ENCODE results near the gene COL4A6.
"Not testable (repeated sequence)": the region's sequence is repeated elsewhere in the genome, so short reads cannot be mapped to it uniquely, and the experiment has no call there.

Gene COL4A6

GRCh38 chrX:108399418-108400165, 38.6 kb downstream of the COL4A6 start:
- DNase-seq (ENCODE audit: low spot score), result no peak

GRCh38 chrX:108397627-108398391, 40.4 kb downstream of the COL4A6 start:
- no peak for DNase-seq (ENCODE audit: low spot score)

GRCh38 chrX:108396986-108397385, 41.2 kb downstream of the COL4A6 start:
- DNase-seq (ENCODE audit: low spot score), result no peak

DNA sequence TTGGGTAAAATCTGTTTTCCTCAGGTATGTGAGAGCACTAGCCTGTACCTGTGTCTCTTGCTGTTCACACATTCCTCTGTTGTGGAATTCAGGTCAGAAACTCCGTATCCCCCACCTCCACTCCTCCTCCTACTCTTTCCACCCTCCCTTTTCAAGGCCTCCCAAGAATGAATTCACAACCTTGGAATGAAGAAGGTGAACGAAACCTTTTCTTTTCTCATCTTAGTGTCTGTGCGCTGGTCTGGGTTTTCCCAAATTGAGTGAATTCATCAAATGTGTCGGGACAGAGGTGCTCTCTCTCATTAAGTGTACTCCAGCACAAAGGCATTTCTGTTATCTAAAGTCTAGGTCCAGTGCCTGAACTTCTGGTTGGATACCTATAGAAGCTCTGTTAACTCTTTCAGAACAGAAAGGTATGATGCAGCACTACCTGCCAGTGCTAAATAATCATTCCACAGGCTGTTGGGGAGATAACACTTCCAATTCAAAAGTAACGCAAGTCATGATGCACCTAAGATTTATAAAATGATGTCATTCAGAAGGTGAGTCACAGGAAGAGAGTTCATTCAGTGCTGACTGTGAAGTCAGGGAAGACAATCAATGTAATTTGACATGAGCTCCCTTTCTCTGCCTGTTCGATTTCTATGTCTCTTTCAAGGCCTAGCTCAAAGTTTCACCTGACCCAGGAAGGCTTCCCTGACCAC, 41.9 kb downstream of the COL4A6 start:
- no peak for DNase-seq (ENCODE audit: low spot score)

GRCh38 chrX:108390976-108391717, 47.1 kb downstream of the COL4A6 start:
- not testable (repeated sequence) for DNase-seq (ENCODE audit: low spot score)

- DNase-seq (ENCODE audit: low spot score), result no peak
Observed at GRCh38 chrX:108384783-108385182, 53.4 kb downstream of the COL4A6 start.

DNA sequence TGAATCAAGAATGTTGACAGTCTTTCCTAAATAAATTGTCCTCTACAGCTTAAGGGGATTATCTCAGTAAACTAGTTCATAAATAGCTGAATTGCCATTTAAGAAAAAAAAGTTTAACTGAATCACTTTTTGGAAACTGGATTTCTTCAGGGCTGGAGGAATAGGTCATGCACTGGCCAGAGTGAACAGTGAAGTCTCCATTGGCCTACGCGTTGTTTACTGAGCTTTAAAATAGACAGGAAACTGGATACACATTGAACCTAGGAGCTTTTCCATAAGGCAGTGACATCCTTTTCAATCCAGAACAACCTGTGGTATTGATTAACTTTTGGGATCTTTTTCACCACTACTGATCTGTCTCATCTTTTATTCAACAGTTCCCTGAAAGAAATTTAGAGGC, 58.0 kb downstream of the COL4A6 start:
- no peak for DNase-seq (ENCODE audit: low spot score)

DNA sequence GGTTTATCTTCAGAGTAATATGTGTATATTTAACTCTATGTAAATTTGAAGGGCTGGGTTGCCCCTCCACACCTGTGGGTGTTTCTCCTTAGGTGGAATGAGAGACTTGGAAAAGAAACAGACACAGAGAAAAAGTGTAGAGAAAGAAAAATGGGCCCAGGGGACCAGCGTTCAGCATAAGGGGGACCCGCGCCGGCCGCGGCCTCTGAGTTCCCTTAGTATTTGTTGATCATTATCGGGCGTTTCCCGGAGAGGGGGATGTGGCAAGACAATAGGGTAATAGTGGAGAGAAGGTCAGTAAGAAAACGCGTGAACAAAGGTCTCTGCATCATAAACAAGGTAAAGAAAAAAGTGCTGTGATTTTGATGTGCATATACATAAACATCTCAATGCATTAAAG, 61.4 kb downstream of the COL4A6 start:
- DNase-seq (ENCODE audit: low spot score), result not testable (repeated sequence)

- not testable (repeated sequence) for DNase-seq (ENCODE audit: low spot score)
Observed at GRCh38 chrX:108375591-108375990, 62.6 kb downstream of the COL4A6 start.

- no peak for DNase-seq (ENCODE audit: low spot score)
Observed at GRCh38 chrX:108366644-108367406, 71.4 kb downstream of the COL4A6 start.

- DNase-seq (ENCODE audit: low spot score), result no peak
Observed at GRCh38 chrX:108362026-108362425, 76.2 kb downstream of the COL4A6 start.

DNA sequence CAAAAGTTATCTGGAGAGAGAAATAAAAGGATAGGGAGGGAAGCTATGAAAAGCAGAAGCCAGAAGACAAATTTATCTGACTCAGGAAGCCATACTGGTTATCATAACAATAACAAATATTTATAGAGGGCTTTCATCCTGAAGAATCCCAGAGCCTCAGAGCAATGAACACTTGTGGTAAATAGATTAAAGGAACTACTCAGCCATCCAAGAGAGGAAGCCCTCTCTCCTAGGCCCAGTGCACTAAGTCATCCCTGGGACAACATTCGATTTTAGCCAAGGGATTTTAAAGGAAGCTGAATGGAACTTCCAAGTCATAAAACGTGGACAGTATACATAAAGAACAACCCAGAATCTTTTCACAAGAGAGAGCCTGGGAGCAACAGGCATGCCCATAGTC, 76.9 kb downstream of the COL4A6 start:
- no peak for DNase-seq (ENCODE audit: low spot score)

DNA sequence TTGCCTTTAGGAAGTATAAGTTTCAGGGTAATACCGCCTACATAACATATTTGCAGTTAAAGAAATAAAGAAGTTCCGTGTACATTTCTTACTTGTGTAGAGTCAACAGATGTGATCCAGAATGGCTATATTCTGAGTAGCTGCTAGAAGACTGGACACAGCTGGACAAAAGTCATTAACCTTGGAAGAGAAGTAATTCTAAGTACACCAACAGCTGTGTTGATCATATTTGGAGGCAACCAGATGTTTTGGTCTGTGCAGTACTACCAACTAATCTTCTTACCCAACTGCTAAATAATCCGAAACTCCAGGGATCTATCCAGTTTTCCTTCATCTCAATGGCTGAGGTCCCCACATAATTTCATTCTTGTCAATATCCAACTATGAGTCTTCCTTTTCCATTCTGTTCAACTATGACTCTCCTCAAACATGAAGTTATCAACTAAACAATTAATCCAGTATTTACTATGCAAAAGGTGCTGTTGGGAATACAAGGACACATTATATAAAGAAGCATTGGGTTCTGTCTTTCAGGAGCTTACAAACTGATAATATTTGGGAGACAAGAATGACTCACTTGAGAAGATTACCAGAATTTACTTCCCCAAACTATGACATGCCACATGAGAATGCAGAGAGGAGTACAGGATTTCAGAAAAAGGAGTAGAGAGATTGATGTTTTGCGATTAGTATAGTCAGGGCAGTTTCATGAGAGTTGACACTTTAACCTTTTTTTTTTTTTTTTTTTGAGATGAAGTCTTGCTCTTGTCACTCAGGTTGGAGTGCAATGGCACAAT, 78.2 kb downstream of the COL4A6 start:
- no peak for DNase-seq (ENCODE audit: low spot score)

GRCh38 chrX:108353452-108353851, 84.8 kb downstream of the COL4A6 start:
- no peak for DNase-seq (ENCODE audit: low spot score)

GRCh38 chrX:108349210-108349609, 89.0 kb downstream of the COL4A6 start:
- no peak for DNase-seq (ENCODE audit: low spot score)

GRCh38 chrX:108348525-108348924, 89.7 kb downstream of the COL4A6 start:
- no peak for DNase-seq (ENCODE audit: low spot score)

DNA sequence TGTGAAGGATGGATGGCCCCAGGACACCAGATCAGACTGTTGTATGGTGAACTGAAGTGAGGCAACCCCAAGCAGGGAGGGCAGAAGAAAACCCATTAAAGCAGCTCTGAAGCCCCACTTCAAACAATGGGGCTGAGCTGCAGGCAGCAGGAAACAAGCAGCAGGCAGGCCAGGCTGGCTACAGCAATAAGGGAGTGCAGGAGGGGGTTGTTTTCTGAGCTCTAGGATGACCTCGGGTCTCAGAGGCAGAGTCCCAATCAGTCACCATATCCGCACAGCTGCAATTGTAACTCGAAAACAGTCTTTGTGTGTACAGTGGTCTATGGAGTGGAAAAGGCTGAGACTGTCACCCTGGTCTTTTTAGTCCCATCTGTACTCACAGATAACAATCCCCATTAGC, 90.4 kb downstream of the COL4A6 start:
- DNase-seq (ENCODE audit: low spot score), result no peak

DNA sequence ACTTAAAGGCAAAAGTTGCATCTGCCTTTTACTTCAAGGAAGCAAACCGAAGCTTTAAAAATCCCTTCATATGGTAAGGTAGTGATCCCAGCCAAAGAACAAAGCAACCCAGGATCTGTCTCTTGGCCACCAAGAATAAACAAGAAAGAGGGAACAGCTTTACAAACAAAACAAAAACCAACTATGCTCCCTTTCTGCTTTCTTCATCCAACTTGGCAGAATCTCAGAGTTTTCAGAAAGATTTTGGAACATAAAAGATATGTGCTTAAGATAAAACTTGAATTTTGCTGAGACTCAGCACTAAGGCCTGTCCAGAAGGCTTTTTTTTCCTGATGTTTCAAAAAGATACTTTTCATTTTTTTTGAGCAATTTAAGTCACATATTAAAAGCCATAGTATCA, 94.0 kb downstream of the COL4A6 start:
- DNase-seq (ENCODE audit: low spot score), result no peak

DNA sequence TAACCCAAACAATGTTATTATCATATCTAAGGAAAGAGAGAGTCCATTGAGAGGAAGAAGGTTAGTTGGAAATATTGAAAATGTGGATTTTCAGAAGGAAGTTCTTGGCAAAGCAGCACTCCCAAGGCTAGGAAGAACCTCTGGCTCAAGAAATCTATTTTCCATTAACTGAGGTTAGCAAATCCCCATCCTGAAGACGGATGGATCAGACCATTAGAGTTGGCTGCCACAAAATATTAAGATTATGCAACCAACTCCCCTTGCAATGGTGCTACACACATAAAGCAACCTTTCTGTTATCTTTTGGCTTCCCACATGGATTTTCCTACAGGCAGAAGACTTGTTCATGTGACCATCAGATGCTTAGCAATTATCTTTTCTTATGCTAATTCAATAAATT, 96.3 kb downstream of the COL4A6 start:
- DNase-seq (ENCODE audit: low spot score), result no peak

DNA sequence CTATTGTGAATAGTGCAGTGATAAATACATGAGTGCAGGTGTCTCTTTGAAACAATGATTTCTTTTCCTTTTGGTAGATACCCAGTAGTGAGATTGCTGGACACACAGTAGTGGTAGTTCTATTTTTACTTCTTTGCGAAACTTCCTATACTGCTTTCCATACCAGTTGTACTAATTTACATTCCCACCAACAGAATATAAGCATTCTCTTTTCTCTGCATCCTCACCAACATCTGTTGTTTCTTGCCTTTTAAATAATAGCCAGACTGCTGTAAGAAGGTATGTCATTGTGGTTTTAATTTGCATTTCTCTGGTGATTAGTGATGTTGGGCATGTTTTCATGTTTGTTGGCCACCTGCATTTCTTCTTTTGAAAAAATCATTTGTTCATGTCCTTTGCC, 105.9 kb downstream of the COL4A6 start:
- no peak for DNase-seq (ENCODE audit: low spot score)
